Stimulated activated CD8-positive, alpha-beta memory T cell treated with anti-CD3 and anti-CD28 coated beads, Interleukin-2, amount 100 ng/mL, for 48 hours (primary cell): ENCODE results near the gene LRP1.

ENCODE experiments used
- DNase-seq, 2 donors: peaks; one replicate each; pipeline ENCODE4 v3.0.0-alpha.2; 2020; ENCODE audit warnings: low read depth in 2 of 2

LRP1 gene

DNA sequence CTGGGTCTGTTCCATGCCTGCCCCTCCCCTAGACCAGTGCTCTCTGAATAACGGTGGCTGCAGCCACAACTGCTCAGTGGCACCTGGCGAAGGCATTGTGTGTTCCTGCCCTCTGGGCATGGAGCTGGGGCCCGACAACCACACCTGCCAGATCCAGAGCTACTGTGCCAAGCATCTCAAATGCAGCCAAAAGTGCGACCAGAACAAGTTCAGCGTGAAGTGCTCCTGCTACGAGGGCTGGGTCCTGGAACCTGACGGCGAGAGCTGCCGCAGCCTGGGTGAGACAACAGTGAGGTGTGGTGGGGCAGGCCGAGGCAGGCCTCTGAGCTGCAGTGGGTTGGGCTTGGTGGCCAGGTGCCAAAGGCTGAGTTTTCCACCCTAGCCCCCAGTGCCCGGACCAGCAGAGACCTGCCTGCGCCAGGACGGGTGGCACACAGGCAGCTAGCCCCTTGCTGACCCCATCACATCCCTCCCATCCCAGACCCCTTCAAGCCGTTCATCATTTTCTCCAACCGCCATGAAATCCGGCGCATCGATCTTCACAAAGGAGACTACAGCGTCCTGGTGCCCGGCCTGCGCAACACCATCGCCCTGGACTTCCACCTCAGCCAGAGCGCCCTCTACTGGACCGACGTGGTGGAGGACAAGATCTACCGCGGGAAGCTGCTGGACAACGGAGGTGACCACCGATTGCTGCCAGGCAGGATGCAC lies 47.3 kb downstream of the LRP1 start:
- peak; percentile 46 to 50 for DNase-seq

DNA sequence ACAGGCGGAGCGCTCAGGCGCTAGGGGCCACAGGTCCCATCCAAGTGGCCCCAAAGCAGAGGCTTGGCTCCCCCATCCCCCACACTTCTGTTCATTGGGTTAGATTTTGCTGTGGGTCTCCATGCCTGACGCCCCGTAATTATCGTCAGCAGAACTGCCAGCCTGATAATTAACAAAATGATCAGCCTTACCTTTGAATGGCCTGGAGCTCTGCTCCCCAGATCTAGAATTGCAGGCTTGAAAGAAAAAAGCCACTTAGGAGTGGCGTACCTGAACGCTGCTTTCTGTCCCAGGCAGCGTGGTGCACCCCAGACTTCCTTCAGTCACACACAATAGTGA lies 47.8 kb downstream of the LRP1 start:
- no peak for DNase-seq

DNA sequence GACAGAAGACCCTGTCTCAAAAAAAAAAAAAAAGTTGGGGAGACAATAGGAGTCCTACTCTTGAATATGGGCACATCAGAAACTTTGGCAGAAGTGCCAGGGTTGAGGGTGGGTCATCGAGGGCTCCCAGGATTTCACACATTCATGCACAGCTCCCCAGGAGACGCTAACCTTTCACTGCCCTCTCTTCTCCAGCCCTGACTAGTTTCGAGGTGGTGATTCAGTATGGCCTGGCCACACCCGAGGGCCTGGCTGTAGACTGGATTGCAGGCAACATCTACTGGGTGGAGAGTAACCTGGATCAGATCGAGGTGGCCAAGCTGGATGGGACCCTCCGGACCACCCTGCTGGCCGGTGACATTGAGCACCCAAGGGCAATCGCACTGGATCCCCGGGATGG lies 48.6 kb downstream of the LRP1 start:
- DNase-seq: no peak

DNA sequence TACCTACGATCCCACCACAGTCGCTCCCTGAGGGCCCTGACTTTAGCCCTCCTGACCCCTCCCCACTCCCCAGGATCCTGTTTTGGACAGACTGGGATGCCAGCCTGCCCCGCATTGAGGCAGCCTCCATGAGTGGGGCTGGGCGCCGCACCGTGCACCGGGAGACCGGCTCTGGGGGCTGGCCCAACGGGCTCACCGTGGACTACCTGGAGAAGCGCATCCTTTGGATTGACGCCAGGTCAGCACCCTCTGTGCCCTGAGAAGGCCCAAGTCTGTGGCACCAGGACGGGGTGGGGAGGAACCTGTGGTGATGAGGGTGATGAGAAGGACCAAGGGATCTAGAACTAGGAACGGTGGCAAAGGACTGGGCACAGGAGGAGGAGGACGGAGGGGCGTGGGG lies 49.1 kb downstream of the LRP1 start:
- no peak for DNase-seq

DNA sequence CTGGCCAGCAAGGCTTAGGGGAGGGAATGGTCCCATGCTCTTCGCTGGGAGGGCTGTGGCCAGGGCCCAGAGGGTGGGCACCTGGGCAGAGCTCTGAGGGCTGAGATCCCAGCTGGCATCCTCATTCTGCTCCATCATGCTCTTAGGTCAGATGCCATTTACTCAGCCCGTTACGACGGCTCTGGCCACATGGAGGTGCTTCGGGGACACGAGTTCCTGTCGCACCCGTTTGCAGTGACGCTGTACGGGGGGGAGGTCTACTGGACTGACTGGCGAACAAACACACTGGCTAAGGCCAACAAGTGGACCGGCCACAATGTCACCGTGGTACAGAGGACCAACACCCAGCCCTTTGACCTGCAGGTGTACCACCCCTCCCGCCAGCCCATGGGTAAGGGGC lies 49.9 kb downstream of the LRP1 start:
- no peak for DNase-seq

DNA sequence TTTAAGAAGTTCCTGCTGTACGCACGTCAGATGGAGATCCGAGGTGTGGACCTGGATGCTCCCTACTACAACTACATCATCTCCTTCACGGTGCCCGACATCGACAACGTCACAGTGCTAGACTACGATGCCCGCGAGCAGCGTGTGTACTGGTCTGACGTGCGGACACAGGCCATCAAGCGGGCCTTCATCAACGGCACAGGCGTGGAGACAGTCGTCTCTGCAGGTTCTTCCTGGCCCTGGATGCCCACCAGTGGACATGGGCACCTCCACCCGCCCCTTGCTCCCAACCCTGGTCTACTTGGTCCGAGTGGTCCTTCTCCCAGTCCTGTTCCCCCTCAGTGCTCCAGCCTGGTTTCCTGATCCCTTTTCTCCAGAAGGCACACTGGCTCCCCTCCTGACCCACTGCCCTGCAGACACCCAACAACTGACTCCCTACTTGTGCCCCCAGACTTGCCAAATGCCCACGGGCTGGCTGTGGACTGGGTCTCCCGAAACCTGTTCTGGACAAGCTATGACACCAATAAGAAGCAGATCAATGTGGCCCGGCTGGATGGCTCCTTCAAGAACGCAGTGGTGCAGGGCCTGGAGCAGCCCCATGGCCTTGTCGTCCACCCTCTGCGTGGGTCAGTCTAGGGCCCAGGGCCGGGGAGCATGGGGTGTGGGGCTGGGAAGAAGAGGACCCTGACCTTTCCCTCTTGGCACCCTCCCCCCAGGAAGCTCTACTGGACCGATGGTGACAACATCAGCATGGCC lies 51.2 kb downstream of the LRP1 start:
- no peak for DNase-seq

DNA sequence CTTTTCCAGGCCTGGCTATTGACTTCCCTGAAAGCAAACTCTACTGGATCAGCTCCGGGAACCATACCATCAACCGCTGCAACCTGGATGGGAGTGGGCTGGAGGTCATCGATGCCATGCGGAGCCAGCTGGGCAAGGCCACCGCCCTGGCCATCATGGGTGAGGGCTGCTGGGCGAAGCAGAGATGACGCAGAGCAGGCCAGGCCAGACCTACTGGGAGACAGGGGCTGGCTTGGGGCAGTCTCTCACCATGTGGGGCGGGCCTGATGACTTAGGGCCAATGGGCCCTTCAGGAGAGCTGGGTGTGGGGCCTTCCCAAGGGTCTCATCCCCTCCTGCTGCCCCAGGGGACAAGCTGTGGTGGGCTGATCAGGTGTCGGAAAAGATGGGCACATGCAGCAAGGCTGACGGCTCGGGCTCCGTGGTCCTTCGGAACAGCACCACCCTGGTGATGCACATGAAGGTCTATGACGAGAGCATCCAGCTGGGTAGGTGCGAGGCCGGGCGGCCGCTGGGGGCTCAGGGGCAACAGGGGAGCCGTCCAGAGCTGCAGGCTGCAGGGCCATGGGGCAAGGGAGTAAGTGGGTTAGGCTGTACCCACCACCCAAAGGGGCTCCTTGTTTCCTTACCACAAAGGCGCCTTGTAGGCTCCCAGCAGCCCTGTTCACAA lies 52.2 kb downstream of the LRP1 start:
- no peak for DNase-seq

DNA sequence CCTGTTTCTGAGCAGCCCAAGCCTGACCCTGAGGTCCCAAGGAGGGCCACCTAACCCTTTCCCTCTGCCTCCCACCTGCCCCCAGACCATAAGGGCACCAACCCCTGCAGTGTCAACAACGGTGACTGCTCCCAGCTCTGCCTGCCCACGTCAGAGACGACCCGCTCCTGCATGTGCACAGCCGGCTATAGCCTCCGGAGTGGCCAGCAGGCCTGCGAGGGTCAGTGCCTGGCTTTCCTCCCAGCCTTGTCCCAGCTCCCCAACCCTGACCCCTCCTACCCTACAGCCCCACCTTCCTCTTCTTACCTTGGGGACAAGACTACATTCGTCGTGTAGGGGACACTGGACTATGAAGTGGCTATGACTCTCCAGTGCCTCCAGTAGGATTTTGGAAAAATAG lies 52.8 kb downstream of the LRP1 start:
- DNase-seq: no peak

DNA sequence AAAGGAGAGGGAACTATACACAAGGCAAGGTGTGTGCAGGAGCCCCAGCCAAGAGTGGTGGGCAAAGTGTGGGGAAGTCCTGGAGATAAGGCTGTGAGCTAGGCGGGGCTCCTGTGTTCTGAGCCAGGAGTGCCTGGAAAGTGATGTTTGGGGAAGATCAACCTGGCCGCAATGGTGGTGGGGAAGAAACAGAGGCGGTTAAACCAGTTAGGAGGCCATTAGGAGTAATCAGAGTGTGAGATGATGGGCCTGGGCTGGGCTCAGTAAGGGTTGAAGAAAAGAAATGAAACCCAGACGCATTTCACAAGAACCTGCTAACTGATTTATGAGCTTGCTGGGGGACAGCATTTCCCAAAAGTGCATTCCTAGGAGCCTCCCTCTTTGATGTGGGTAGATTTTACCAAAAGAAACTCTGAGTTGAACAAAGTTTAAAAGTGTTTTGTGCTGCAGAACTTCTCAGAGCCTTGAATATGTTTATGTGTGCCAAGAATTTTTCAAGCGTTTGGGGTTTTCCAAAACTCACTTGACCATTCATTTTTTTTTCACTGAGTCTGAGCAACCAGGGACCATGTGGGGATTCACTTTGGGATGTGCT lies 53.4 kb downstream of the LRP1 start:
- DNase-seq: no peak

DNA sequence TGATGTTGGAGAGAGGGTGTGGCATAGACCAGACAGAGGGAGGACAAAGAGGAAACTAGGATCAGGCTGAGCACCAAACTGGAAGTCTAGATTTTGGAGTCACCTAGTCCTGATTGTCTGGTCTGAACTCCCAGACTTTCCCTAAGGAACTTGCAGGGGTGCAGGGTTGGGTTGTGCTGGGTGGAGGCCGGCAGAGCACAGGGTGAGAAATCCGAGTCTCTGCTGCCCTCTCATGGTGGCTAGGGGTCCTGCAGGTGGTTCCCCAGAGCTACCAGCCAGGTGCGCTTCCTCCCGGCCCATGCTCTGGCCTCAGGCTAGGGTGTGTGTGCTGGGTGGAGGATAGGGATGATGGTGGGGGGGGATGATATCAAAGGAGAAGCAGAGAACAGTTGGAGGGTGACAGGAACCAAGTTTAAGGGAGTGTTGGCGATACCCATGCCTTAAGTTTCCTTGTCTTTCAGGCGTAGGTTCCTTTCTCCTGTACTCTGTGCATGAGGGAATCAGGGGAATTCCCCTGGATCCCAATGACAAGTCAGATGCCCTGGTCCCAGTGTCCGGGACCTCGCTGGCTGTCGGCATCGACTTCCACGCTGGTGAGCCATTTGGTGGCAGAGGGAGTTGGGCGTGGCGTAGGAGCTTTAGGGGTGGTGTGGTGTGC lies 54.8 kb downstream of the LRP1 start:
- DNase-seq: peak; percentile 52 to 73

DNA sequence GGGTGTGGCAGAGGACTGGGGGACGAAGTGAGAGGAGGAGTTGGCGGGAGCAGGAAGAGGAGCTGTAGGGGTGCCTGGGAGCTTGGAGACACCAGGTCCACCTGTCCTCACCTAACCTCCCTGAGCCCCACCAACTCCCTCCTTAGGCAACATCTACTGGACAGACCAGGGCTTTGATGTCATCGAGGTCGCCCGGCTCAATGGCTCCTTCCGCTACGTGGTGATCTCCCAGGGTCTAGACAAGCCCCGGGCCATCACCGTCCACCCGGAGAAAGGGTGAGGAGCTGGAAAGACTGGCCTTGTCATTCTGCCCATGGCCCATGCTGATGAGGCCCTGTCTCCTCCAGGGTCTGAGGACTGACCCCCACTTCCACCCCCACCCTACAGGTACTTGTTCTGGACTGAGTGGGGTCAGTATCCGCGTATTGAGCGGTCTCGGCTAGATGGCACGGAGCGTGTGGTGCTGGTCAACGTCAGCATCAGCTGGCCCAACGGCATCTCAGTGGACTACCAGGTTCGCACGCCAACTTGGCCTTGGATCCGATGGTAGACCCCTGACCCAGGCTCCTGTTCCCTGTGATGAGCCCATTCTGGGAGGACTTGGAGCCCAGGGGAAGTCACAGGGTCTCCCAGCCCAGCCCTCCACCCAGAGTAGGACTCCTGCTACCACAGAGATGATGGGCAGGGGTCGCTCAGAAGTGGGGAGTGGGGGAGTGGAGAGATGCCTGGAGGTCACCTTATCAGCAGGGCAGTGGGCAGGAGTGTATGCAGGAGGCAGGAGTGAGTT lies 55.8 kb downstream of the LRP1 start:
- no peak for DNase-seq

DNA sequence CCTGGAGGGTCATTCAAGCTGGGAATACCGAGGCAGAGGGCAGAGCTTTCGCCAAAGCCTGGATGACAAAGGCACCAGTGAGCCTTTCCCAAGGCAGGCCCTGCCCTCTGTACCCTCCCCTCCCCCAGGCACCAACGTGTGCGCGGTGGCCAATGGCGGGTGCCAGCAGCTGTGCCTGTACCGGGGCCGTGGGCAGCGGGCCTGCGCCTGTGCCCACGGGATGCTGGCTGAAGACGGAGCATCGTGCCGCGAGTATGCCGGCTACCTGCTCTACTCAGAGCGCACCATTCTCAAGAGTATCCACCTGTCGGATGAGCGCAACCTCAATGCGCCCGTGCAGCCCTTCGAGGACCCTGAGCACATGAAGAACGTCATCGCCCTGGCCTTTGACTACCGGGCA lies 57.1 kb downstream of the LRP1 start:
- no peak for DNase-seq

DNA sequence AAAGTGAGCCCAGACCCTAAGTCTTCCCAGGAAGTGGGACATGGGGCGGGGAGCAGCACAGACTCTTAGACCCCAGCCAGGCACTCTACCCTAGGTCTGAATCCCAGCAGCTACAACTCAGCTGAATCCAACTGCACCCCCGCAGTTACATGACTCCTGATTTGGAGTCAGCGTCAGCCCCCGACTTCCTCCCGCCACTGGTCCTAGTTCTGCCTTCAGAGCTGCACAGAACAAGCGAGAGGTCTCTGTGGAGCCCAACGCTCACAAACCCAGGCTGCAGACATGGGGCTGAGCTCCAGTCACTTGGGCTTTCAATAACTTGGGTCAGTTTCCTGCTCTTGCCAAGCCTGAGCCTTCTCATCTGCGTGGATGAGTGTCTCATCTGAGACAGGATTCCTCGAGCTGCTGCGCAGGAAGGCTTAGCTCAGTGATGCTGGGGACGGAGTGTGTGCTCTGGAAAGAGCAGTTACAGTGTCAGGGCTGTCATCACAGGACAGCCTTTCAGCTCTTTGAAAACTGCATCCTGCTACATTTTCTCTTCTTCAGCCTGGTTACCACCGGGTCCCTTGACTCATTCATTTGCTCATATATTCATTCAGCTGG lies 57.7 kb downstream of the LRP1 start:
- DNase-seq: no peak

DNA sequence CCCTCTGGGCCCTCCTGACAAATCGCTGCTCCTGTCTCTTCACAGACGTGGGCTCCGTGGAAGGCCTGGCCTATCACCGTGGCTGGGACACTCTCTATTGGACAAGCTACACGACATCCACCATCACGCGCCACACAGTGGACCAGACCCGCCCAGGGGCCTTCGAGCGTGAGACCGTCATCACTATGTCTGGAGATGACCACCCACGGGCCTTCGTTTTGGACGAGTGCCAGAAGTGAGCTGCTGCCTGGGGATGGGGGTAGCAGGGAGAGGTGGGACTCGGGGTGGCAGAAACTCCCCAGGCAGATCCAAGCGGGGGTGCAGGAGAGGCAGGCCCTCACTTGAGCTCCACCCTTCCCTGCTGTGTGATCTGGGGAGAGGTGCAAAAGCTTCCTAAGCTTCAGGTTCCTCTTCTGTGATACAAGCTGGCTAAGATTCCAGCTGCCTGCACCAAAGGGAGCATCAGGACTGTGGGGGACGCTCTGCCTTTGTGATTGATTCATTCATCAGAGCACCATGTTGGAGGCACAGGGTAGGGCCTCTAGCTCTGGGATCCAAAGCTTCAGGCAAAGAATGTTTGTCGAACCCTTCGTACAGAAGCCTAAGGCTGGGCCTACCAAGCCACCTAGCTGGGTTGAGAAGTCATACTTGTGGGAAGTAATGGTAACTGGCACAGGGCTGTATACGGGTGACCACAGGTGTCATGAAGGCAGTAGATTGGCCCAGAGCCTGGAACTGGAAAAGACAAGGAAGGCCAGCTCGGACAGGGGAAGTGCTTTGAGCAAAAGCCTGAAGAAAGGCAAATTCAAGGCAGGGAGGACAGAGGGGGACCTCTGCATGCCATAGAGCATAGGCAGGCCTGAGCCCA lies 59.2 kb downstream of the LRP1 start:
- DNase-seq: no peak

DNA sequence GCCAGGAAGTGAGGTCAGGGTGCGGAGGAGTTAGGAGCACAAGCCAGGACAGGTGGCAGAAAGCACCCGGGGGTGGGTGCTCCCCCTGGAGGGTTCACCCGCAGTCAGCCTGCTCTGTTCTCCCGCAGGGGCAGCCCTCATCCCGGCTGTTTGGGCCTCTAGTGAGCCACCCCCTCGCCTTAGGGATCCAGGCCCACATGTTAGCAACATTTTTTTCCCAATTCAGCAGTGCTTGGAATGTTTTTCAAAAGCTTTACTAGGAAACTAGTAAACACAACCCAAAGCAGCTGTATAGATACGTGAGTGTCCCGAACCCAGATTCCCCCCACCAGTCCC lies 59.8 kb downstream of the LRP1 start:
- no peak for DNase-seq

DNA sequence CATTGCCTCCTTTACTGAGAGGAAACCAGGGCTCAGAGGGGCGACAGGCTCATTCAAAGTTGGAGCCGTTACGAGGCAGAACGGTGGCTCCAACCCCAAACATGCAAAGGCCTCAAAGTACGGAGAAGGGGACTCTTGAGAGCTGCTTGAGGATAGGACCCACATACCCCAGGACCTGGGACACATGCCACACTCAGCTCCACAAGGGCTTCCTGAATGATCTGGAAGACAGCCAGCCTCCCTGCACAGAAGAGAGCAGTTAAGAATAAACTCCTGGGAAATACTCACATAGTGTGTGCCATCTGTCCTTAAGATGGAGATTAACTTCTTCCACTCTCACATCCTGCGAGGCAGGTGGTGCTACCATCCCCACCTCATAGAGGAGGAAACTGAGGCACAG lies 61.8 kb downstream of the LRP1 start:
- DNase-seq: no peak

DNA sequence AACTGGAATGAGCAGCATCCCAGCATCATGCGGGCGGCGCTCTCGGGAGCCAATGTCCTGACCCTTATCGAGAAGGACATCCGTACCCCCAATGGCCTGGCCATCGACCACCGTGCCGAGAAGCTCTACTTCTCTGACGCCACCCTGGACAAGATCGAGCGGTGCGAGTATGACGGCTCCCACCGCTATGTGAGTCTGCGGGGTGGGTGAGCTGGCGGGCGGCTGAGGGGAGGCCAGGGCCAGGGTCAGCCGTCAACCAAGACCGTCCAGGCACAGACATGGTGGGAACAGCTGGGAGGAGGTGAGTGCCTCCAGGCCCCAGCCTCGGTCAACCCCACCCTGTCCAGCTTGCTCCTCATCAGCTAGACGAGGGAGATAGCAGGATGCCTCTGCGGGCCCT lies 62.5 kb downstream of the LRP1 start:
- no peak for DNase-seq

DNA sequence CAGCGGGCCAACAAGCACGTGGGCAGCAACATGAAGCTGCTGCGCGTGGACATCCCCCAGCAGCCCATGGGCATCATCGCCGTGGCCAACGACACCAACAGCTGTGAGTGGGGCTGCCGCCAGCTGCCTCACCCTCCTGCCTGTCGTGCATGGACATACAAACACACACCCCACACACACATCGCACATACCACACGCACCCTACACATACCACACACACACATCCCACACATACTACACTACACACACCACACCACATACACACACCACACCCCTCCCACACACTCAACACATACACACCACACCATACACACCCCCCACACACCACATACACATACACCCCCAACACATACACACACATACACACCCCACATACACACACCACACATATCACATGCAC lies 63.1 kb downstream of the LRP1 start:
- DNase-seq: no peak

DNA sequence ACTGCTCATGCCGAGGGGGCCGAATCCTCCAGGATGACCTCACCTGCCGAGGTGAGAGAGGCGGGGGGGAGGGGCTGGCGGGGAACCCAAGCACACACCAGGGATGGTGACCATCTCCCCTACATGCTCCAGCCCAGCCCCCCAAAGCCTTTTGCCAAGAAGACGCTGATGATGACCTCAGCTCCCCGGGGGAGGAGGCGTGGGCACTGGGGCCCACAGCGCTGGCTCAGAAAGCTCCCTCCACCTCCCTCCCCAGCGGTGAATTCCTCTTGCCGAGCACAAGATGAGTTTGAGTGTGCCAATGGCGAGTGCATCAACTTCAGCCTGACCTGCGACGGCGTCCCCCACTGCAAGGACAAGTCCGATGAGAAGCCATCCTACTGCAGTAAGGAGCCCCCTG lies 64.6 kb downstream of the LRP1 start:
- DNase-seq: no peak

DNA sequence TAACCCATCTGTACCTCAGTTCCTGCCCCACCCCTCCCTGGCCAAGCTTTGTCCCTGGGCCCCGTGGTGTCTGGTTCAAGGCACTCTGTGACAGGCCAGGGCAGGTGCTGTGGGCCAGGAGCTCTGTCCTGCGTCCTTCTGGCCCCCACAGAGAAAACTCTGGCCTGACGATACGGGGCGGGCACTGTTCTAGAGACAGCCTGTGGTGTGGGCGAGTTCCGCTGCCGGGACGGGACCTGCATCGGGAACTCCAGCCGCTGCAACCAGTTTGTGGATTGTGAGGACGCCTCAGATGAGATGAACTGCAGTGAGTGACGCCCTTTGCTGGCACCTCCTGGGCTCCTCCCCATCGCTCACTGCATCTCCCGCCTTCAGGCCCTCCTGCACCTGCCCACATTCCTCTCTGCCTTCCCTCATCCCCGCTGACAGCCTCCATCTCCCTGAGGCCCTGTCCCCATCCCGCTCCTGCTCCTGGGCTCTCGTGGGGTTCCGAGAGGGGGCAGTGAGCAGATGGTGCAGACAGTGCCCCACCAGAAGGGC lies 65.5 kb downstream of the LRP1 start:
- no peak for DNase-seq
